Measurements from ENCODE around the gene ZCCHC2. TPM values are rescaled to one million over a fixed set of nuclear protein-coding genes. Genes with fewer than 3 reads are reported as not detected.
A peak's percentile ranks its signal among the peaks of the same experiment; 100 is the strongest.

ZCCHC2 gene
- total RNA-seq, 2 donors from 2014 or later, result 25.0 to 26.3 TPM

GRCh38 chr18:62617793-62618591 is 95.2 kb downstream of the ZCCHC2 start:
- DNase-seq (ENCODE audit: low spot score), result no peak
- intact Hi-C loops (cut with DNase I), result no loop called here

GRCh38 chr18:62618735-62619134 is 95.9 kb downstream of the ZCCHC2 start:
- intact Hi-C loops (cut with DNase I), result no loop called here
- peak; percentile 1 for DNase-seq (ENCODE audit: low spot score)

DNA sequence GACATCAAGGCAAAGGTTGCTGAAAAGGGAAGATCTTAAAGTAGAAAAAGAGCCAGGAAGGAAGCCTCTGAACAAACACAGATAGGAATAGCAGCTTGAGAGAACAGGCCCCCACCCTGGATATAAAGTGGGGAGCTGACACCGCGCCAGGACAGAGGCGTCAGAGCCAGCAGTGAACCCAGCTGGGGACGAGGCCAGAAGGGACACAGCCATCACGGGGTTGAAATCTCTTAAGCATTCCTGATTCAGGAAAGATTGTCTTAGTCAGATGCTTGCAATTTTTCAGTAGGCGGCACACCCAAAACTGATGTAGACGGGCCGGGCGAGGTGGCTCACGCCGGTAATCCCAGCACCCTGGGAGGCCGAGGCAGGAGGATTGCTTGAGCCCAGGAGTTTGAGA is 98.7 kb downstream of the ZCCHC2 start:
- DNase-seq (ENCODE audit: low spot score), result no peak
- intact Hi-C loops (cut with DNase I), result no loop called here

GRCh38 chr18:62625019-62625418 is 102.2 kb downstream of the ZCCHC2 start:
- DNase-seq (ENCODE audit: low spot score), result no peak
- intact Hi-C loops (cut with DNase I), result no loop called here

Other genes starting within 250 kb of the ZCCHC2 start
- gene TNFRSF11A, start 197.7 kb upstream of the ZCCHC2 start, total RNA-seq, result 10 to 100 TPM in 1 of 2 donors, 1 to 10 TPM in 1; 7.2 to 11.1 TPM
- gene PHLPP1, start 192.5 kb downstream of the ZCCHC2 start, total RNA-seq, result 10 to 100 TPM in 1 of 2 donors, 1 to 10 TPM in 1; 7.8 to 11.4 TPM

Measured in posterior vena cava (tissue), 2 donors.